H9 (cell line): ENCODE data around the gene AQP9. TPM values are rescaled to one million over a fixed set of nuclear protein-coding genes. Genes with fewer than 3 reads are reported as not detected.

Experiments
- DNase-seq: peaks from one replicate; pipeline ENCODE4 v3.0.0-alpha.2; 2017
- H2AFZ ChIP-seq: one replicate; pipeline ENCODE4 v1.6.1; 2013; ENCODE audit warnings: mild to moderate bottlenecking, low read length, control low read depth, moderate library complexity
- H2AK5ac ChIP-seq: 2 replicates; pipeline ENCODE4 v1.6.1; 2013; ENCODE audit warnings: low read length, control low read depth, mixed read lengths; ENCODE audit not compliant: insufficient read length
- H2BK120ac ChIP-seq: one replicate; pipeline ENCODE4 v1.6.1; 2013; ENCODE audit warnings: low read depth, mild to moderate bottlenecking, low read length, control low read depth, inconsistent platforms; ENCODE audit not compliant: poor library complexity, severe bottlenecking
- H2BK12ac ChIP-seq: 2 replicates; pipeline ENCODE4 v1.6.1; 2013; ENCODE audit warnings: low read length, control low read depth, mixed read lengths, low read depth; ENCODE audit not compliant: insufficient read length
- H2BK15ac ChIP-seq: 2 replicates; pipeline ENCODE4 v1.6.1; 2013; ENCODE audit warnings: low read depth, low read length, control low read depth
- H2BK20ac ChIP-seq: one replicate; pipeline ENCODE4 v1.6.1; 2013; ENCODE audit warnings: low read depth, mild to moderate bottlenecking, low read length, control low read depth, inconsistent platforms; ENCODE audit not compliant: poor library complexity, severe bottlenecking
- H2BK5ac ChIP-seq: 2 replicates; pipeline ENCODE4 v1.6.1; 2013; ENCODE audit warnings: low read length, control low read depth, mixed read lengths; ENCODE audit not compliant: insufficient read length
- H3K14ac ChIP-seq: 2 replicates; pipeline ENCODE4 v1.6.1; 2013; ENCODE audit warnings: low read length, control low read depth; ENCODE audit not compliant: insufficient read depth
- H3K18ac ChIP-seq: 2 replicates; pipeline ENCODE4 v1.6.1; 2013; ENCODE audit warnings: low read depth, mild to moderate bottlenecking, mixed read lengths, low read length, control low read depth; ENCODE audit not compliant: insufficient read length
- H3K23ac ChIP-seq: 2 replicates; pipeline ENCODE4 v1.6.1; 2013; ENCODE audit warnings: low read length, control low read depth, mixed read lengths, low read depth; ENCODE audit not compliant: insufficient read length
- H3K23me2 ChIP-seq: 2 replicates; pipeline ENCODE4 v1.6.1; 2013; ENCODE audit warnings: low read depth, mild to moderate bottlenecking, mixed read lengths, low read length, control low read depth; ENCODE audit not compliant: insufficient read length, poor library complexity, severe bottlenecking
- H3K27ac ChIP-seq: 2 replicates; pipeline ENCODE4 v1.5.1; 2013; ENCODE audit warnings: low read length, control low read depth, mixed read lengths, low read depth; ENCODE audit not compliant: insufficient read length
- H3K27me3 ChIP-seq: 2 replicates; pipeline ENCODE4 v1.6.1; 2013; ENCODE audit warnings: low read length, control low read depth, inconsistent platforms; ENCODE audit not compliant: insufficient read depth
- H3K4ac ChIP-seq: 2 replicates; pipeline ENCODE4 v1.6.1; 2013; ENCODE audit warnings: low read depth, mild to moderate bottlenecking, control low read depth, inconsistent platforms, low read length, moderate library complexity
- H3K4me1 ChIP-seq: 2 replicates; pipeline ENCODE4 v1.6.1; 2013; ENCODE audit warnings: low read length, control low read depth, inconsistent platforms; ENCODE audit not compliant: insufficient read depth
- H3K4me2 ChIP-seq: 2 replicates; pipeline ENCODE4 v1.6.1; 2013; ENCODE audit warnings: low read length, control low read depth, mixed read lengths; ENCODE audit not compliant: insufficient read length, insufficient read depth
- H3K56ac ChIP-seq: 2 replicates; pipeline ENCODE4 v1.6.1; 2013; ENCODE audit warnings: low read depth, mild to moderate bottlenecking, mixed read lengths, low read length, control low read depth; ENCODE audit not compliant: insufficient read length
- H3K79me1 ChIP-seq: 2 replicates; pipeline ENCODE4 v1.6.1; 2013; ENCODE audit warnings: low read depth, mild to moderate bottlenecking, moderate library complexity, low read length, control low read depth, inconsistent platforms; ENCODE audit not compliant: insufficient read depth, poor library complexity, severe bottlenecking
- H3K79me2 ChIP-seq: 2 replicates; pipeline ENCODE4 v1.6.1; 2013; ENCODE audit warnings: low read length, control low read depth, inconsistent platforms; ENCODE audit not compliant: insufficient read depth
- H3K9ac ChIP-seq: 2 replicates; pipeline ENCODE4 v1.6.1; 2013; ENCODE audit warnings: low read length, control low read depth, mixed read lengths; ENCODE audit not compliant: insufficient read length; ENCODE audit errors: extremely low read depth
- H3K9me3 ChIP-seq: one replicate; pipeline ENCODE4 v1.6.1; 2013; ENCODE audit warnings: low read depth, low read length, inconsistent platforms; ENCODE audit not compliant: control insufficient read depth
- H3T11ph ChIP-seq: one replicate; pipeline ENCODE4 v1.6.1; 2013; ENCODE audit warnings: mild to moderate bottlenecking, low read length, control low read depth, inconsistent platforms
- H4K20me1 ChIP-seq: one replicate; pipeline ENCODE4 v1.6.1; 2013; ENCODE audit not compliant: control insufficient read depth, insufficient read length, insufficient read depth
- H4K5ac ChIP-seq: 2 replicates; pipeline ENCODE4 v1.6.1; 2013; ENCODE audit warnings: low read depth, mild to moderate bottlenecking, mixed read lengths, low read length, control low read depth; ENCODE audit not compliant: insufficient read length
- H4K8ac ChIP-seq: replicated peaks from 2 replicates; pipeline ENCODE4 v1.6.1; 2013; ENCODE audit warnings: low read length, control low read depth, mixed read lengths, low read depth; ENCODE audit not compliant: insufficient read length
- H4K91ac ChIP-seq: 2 replicates; pipeline ENCODE4 v1.6.1; 2013; ENCODE audit warnings: low read depth, mild to moderate bottlenecking, moderate library complexity, mixed read lengths, low read length, control low read depth; ENCODE audit not compliant: insufficient read length
- H3K27ac Mint-ChIP-seq, 3 experiments: 2 replicates in 2 of 3; 3 replicates in 1 of 3; pipeline ENCODE4 v1.8.0; 2020 to 2021; ENCODE audit warnings: mixed read lengths in 3 of 3, mild to moderate bottlenecking in 1 of 3, moderate library complexity in 1 of 3
- H3K27me3 Mint-ChIP-seq: 2 replicates; pipeline ENCODE4 v1.8.0; 2021; ENCODE audit warnings: low read depth, mild to moderate bottlenecking, moderate library complexity, mixed read lengths
- H3K36me3 Mint-ChIP-seq, 3 experiments: 2 replicates in 2 of 3; 3 replicates in 1 of 3; pipeline ENCODE4 v1.8.0; 2020 to 2021; ENCODE audit warnings: low read depth in 3 of 3, mixed read lengths in 3 of 3; ENCODE audit not compliant: insufficient read depth in 1 of 3
- H3K4me1 Mint-ChIP-seq, 2 experiments: 2 replicates each; pipeline ENCODE4 v1.8.0; 2020; ENCODE audit warnings: mixed read lengths in 2 of 2
- H3K4me3 Mint-ChIP-seq, 2 experiments: 2 replicates in 1 of 2; 3 replicates in 1 of 2; pipeline ENCODE4 v1.8.0; 2020 to 2021; ENCODE audit warnings: mild to moderate bottlenecking in 2 of 2, mixed read lengths in 2 of 2, moderate library complexity in 1 of 2
- H3K9me3 Mint-ChIP-seq, 2 experiments: 2 replicates in 1 of 2; 3 replicates in 1 of 2; pipeline ENCODE4 v1.8.0; 2020; ENCODE audit warnings: mild to moderate bottlenecking in 2 of 2, mixed read lengths in 2 of 2, moderate library complexity in 1 of 2
- CTCF ChIP-seq: fragments of 200-600 bp; sonication (generic); conservative IDR thresholded peaks from 3 replicates; pipeline ENCODE4 v1.8.0; 2021; ENCODE audit warnings: antibody characterized with exemption, mild to moderate bottlenecking
- WGBS: extraction: QIAGEN DNeasy Blood & Tissue Kit; methylation state at CpG from one replicate; pipeline ENCODE4 v1.1.7; 2013; ENCODE audit warnings: missing lambda C conversion rate, low lambda C conversion rate, mixed read lengths; ENCODE audit not compliant: insufficient read length; ENCODE audit errors: extremely low coverage; 5-methylcytosine and 5-hydroxymethylcytosine counted together
- total RNA-seq: library from RNA; stranded (reverse); gene quantifications from 2 replicates; pipeline ENCODE4 v1.2.1, GENCODE V29; 2021

The AQP9 gene
- total RNA-seq, 1 experiment from 2014 or later = not detected

GRCh38 chr15:58135511-58136174 is 2.5 kb upstream of the AQP9 start:
- Histone ChIP-seq H2BK15ac (no peak overlapping the region), H2BK5ac (no peak overlapping the region), H3K14ac (no peak overlapping the region), H2AK5ac (no peak overlapping the region), H3K23ac (no peak overlapping the region), H2BK12ac (no peak overlapping the region), H4K8ac (no peak overlapping the region), H3K9ac (no peak overlapping the region), H3T11ph (no peak overlapping the region), H2BK20ac (no peak overlapping the region), H3K9me3 (no peaks in the 10 kb centered on the region), H3K56ac (no peak overlapping the region), H4K5ac (no peak overlapping the region), H3K27me3 (no peaks in the 10 kb centered on the region), H3K4me2 (no peak overlapping the region), H2BK120ac (no peak overlapping the region), H3K79me2 (no peaks in the 10 kb centered on the region), H3K79me1 (no peaks in the 10 kb centered on the region), H4K20me1 (no peaks in the 10 kb centered on the region), H3K27ac (no peak overlapping the region), H3K23me2 (no peaks in the 10 kb centered on the region), H3K4me1 (no peaks in the 10 kb centered on the region), H2AFZ (no peak overlapping the region), H3K4ac (no peak overlapping the region), H4K91ac (no peak overlapping the region), H3K18ac (no peak overlapping the region)
- Mint-ChIP-seq H3K27me3 (no peaks in the 10 kb centered on the region; the same call in 1 of the 2 replicates), H3K9me3 (no peaks in the 10 kb centered on the region), H3K36me3 (no peaks in the 10 kb centered on the region), H3K27ac (no peak overlapping the region), H3K4me1 (peaks cover 7 to 8% of the 10 kb centered on the region in 2 experiments), H3K4me3 (no peak overlapping the region)
- DNase-seq = no peak
- no peak for TF ChIP-seq CTCF
- WGBS = no CpG with 5 or more reads among the region's 2 CpGs
